BLaER1 treated with 17β-estradiol and CSF1 and Interleukin-3, amounts not matched to agents 10 nM and 100 nM (cell line): ENCODE results near the gene ANKRD13C.
A peak's percentile ranks its signal among the peaks of the same experiment; 100 is the strongest.
"Not testable (repeated sequence)": the region's sequence is repeated elsewhere in the genome, so short reads cannot be mapped to it uniquely, and the experiment has no call there.

ENCODE experiments used
- H3K27ac ChIP-seq, 11 experiments: shearing (Covaris generic); formaldehyde crosslinking; 2 replicates each; pipeline ENCODE4 v1.8.1; 2022
- H3K27me3 ChIP-seq, 11 experiments: shearing (Covaris generic); formaldehyde crosslinking; 2 replicates each; pipeline ENCODE4 v1.8.1; 2022
- H3K36me3 ChIP-seq, 11 experiments: shearing (Covaris generic); formaldehyde crosslinking; 2 replicates each; pipeline ENCODE4 v1.8.1; 2022
- H3K4me1 ChIP-seq, 10 experiments: shearing (Covaris generic); formaldehyde crosslinking; 2 replicates each; pipeline ENCODE4 v1.8.1; 2022
- H3K4me2 ChIP-seq, 11 experiments: shearing (Covaris generic); formaldehyde crosslinking; 2 replicates each; pipeline ENCODE4 v1.8.1; 2022
- H3K4me3 ChIP-seq, 10 experiments: shearing (Covaris generic); formaldehyde crosslinking; 2 replicates each; pipeline ENCODE4 v1.8.1; 2022
- H3K9ac ChIP-seq, 11 experiments: shearing (Covaris generic); formaldehyde crosslinking; 2 replicates each; pipeline ENCODE4 v1.8.1; 2022
- H3K9me3 ChIP-seq, 11 experiments: shearing (Covaris generic); formaldehyde crosslinking; replicated peaks in 1 of 11; 2 replicates each; pipeline ENCODE4 v1.8.1; 2022
- H4K20me1 ChIP-seq, 11 experiments: shearing (Covaris generic); formaldehyde crosslinking; 2 replicates each; pipeline ENCODE4 v1.8.1; 2022
- Cebpa-rat ChIP-seq, 11 experiments: shearing (Covaris generic); IDR thresholded peaks; 2 replicates each; pipeline ENCODE4 v1.8.1; 2022

ANKRD13C gene

GRCh38 chr1:70364439-70364838, 9.9 kb upstream of the ANKRD13C start:
- Histone ChIP-seq H3K9ac (no peak overlapping the region), H3K4me2 (no peak overlapping the region)

DNA sequence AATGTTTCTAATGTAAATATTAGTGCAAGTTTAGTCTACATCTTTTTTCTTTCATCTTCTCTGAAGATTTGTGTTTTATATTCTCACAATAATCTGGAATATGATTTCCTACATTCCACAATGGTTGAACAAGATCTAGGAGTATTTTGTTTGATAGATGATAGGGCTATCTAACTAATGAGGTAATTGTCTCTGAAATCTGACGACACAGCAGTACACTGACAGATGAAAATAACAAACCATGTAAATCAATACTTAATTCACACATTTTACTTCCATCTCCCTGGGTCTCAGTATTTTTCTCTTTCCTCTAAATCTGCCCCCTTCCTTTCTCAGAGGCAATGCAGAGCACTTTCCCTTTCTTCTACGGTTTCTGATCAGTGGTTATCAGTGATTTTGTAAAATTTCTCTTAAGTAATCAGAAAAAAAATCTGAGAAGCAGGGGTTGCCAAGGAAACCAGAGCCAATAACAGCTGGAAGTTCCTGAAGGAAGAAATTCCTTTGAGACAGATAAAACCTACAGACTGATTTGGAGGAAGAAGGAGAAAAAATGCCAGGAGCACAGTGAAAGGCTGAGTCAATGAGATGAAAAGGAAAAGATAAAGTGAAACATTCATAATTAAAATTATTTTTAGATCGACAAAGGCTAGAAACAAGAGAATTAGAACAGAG, 7.3 kb upstream of the ANKRD13C start:
- no peaks in the 10 kb centered on the region for H3K4me1 ChIP-seq
- H3K9me3 ChIP-seq = no peaks in the 10 kb centered on the region
- no peaks in the 10 kb centered on the region for H3K27me3 ChIP-seq
- H3K36me3 ChIP-seq = 0 out of 22 replicates have a peak, but pooled peaks cover 0 to 4% (median 0%) of the 10 kb centered on the region in 11 experiments
- no peak for TF ChIP-seq Cebpa-rat (IDR thresholded peaks at IDR 0.05)
- H3K4me3 ChIP-seq = no peak overlapping the region
- no peak overlapping the region for H3K27ac ChIP-seq
- no peak overlapping the region for H3K9ac ChIP-seq
- no peaks in the 10 kb centered on the region for H4K20me1 ChIP-seq
- no peak overlapping the region for H3K4me2 ChIP-seq

More at GRCh38 chr1:70364439-70364838, 9.9 kb upstream of the ANKRD13C start:
- H3K4me3 ChIP-seq = no peak overlapping the region
- H3K27ac ChIP-seq = no peak overlapping the region
- H3K27me3 ChIP-seq = no peaks in the 10 kb centered on the region
- no peaks in the 10 kb centered on the region for H3K9me3 ChIP-seq
- peaks cover 0 to 7% (median 0%) of the 10 kb centered on the region in 10 experiments; a peak in 1 of 20 replicates for H3K4me1 ChIP-seq
- H4K20me1 ChIP-seq = no peaks in the 10 kb centered on the region
- H3K36me3 ChIP-seq = peaks cover 0 to 7% (median 0%) of the 10 kb centered on the region in 11 experiments; a peak in 1 of 22 replicates
- no peak for TF ChIP-seq Cebpa-rat (IDR thresholded peaks at IDR 0.05)

- Histone ChIP-seq H3K36me3 (0 out of 22 replicates have a peak, but pooled peaks cover 0 to 4% (median 0%) of the 10 kb centered on the region in 11 experiments), H3K27me3 (no peaks in the 10 kb centered on the region), H3K9ac (no peak overlapping the region), H3K4me1 (peaks cover 1 to 14% (median 5%) of the 10 kb centered on the region in 10 experiments; a peak in 14 of 20 replicates), H3K4me2 (no peak overlapping the region), H3K9me3 (no peaks in the 10 kb centered on the region), H4K20me1 (no peaks in the 10 kb centered on the region), H3K27ac (no peak overlapping the region), H3K4me3 (no peak overlapping the region)
- no peak for TF ChIP-seq Cebpa-rat (IDR thresholded peaks at IDR 0.05)
Observed at GRCh38 chr1:70360321-70360720, 5.8 kb upstream of the ANKRD13C start.

DNA sequence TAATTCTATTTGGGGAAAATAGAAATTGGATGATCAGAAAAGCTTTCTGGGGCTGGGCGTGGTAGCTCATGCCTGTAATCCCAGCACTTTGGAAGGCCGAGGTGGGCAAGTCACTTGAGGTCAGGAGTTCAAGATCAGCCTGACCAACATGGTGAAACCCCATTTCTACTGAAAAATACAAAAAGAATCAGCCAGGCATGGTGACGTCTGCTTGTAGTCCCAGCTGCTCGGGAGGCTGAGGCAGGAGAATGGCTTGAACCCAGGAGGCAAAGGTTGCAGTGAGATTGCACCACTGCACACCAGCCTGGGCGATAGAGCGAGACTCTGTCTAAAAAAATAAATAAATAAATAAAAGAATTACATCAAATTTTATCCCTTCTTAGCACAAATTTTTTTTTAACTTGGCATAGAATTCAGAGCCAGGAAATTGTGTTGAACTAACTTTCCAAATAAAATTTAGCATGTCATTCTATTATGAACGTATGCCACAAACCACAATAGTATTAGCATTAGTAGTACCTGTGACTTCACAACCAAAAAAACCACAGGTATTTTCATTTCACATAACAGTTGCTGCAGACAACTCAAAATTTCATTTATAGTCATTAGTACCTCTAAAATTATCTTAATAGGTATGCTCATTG, 4.5 kb upstream of the ANKRD13C start:
- 0 out of 22 replicates have a peak, but pooled peaks cover 0 to 4% (median 0%) of the 10 kb centered on the region in 11 experiments for H3K36me3 ChIP-seq
- H3K27me3 ChIP-seq = no peaks in the 10 kb centered on the region
- H3K9ac ChIP-seq = no peak overlapping the region
- H3K9me3 ChIP-seq = no peaks in the 10 kb centered on the region
- no peak overlapping the region for H3K4me3 ChIP-seq
- H3K27ac ChIP-seq = no peak overlapping the region
- H3K4me1 ChIP-seq = peaks cover 6 to 19% (median 10%) of the 10 kb centered on the region in 10 experiments; a peak in 16 of 20 replicates
- TF ChIP-seq Cebpa-rat (IDR thresholded peaks at IDR 0.05) = no peak
- peaks cover 0 to 2% (median 0%) of the 10 kb centered on the region in 11 experiments; a peak in 6 of 22 replicates for H4K20me1 ChIP-seq
- H3K4me2 ChIP-seq = no peak overlapping the region

GRCh38 chr1:70355920-70356319, 1.4 kb upstream of the ANKRD13C start:
- no peak for TF ChIP-seq Cebpa-rat (IDR thresholded peaks at IDR 0.05)
- H3K9me3 ChIP-seq = no peaks in the 10 kb centered on the region
- H3K4me2 ChIP-seq = peak overlapping the region in 7 of 11 experiments; percentile 72 to 91 (median 84); a peak in 8 of 22 replicates
- peaks cover 6 to 10% (median 7%) of the 10 kb centered on the region in 11 experiments; a peak in 15 of 22 replicates for H3K36me3 ChIP-seq
- H3K4me1 ChIP-seq = peaks cover 15 to 36% (median 28%) of the 10 kb centered on the region in 10 experiments; a peak in 19 of 20 replicates
- H3K27ac ChIP-seq = no peak overlapping the region
- H3K4me3 ChIP-seq = no peak overlapping the region
- no peak overlapping the region for H3K9ac ChIP-seq
- H3K27me3 ChIP-seq = no peaks in the 10 kb centered on the region
- peaks cover 6 to 32% (median 23%) of the 10 kb centered on the region in 11 experiments; a peak in 16 of 22 replicates for H4K20me1 ChIP-seq

DNA sequence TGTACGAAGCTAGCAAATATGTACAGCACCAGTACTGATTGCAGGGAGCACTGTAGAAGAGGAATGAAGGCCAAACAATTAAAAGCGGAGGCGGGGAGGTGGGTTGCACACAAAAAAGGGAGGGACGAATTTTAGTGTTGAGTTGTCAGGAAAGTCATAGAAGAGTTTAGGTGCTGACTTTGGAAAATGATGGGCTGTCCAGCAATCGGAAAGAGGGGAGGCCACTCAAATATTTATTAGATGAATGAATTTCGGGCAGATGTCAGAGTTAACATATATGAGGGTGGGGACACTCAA, 537 bp upstream of the ANKRD13C start:
- no peak for TF ChIP-seq Cebpa-rat (IDR thresholded peaks at IDR 0.05)
- Histone ChIP-seq H3K27me3 (no peaks in the 10 kb centered on the region), H3K27ac (peak overlapping the region; percentile 85 to 98 (median 95); a peak in 21 of 22 replicates), H3K4me3 (peak overlapping the region; percentile 79 to 93 (median 86)), H3K36me3 (peaks cover 10 to 17% (median 11%) of the 10 kb centered on the region in 11 experiments; a peak in 15 of 22 replicates), H3K4me1 (peaks cover 15 to 36% (median 29%) of the 10 kb centered on the region in 10 experiments; a peak in 19 of 20 replicates), H3K4me2 (peak overlapping the region; percentile 72 to 91 (median 84)), H4K20me1 (peaks cover 12 to 41% (median 31%) of the 10 kb centered on the region in 11 experiments; a peak in 17 of 22 replicates), H3K9ac (peak overlapping the region; percentile 92 to 98 (median 96); a peak in 21 of 22 replicates), H3K9me3 (no peaks in the 10 kb centered on the region)

DNA sequence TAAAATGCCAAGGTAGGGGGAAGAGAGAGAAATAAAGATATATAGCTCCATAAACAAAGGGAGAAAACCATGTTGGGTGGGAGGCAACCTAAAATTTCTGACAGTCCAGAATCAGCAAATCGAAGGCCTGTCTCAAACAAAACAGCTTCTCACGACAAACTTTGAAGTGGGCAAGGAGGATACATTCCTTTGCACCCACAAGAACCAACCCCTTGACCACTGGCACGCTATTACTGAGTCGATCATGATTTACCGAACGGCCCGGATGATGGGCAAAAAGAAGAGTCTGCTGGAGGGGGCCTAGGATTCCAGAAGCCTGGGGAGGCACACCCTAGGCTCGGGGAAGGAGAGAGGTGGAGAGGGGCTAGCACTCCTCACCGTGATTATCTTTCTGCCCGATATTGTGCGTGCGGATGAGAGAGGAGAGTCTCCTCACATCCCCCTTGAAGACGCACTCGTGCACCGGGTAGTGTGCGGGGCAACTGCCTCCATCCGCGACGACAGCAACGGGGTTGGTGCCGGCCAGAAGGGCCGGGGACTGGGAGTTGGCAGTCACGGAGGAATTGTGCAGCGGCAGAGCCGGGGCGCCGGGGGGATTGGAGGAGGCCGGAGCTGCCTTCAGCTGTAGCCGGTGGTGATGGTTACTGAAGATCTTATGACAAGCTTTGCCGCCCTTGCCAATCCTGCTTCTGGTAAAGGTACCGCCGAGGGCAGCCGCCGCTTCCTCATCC, 756 bp downstream of the ANKRD13C start:
- H3K4me1 ChIP-seq = peaks cover 15 to 43% (median 29%) of the 10 kb centered on the region in 10 experiments; a peak in 19 of 20 replicates

GRCh38 chr1:70353044-70353443, 1.5 kb downstream of the ANKRD13C start:
- Histone ChIP-seq H3K27me3 (no peaks in the 10 kb centered on the region), H3K27ac (peak overlapping the region; percentile 85 to 98 (median 95); a peak in 18 of 22 replicates), H3K36me3 (peaks cover 10 to 28% (median 14%) of the 10 kb centered on the region in 11 experiments; a peak in 15 of 22 replicates), H3K4me2 (peak overlapping the region; percentile 78 to 93 (median 84)), H3K4me1 (peaks cover 15 to 43% (median 29%) of the 10 kb centered on the region in 10 experiments; a peak in 19 of 20 replicates), H3K9me3 (no peaks in the 10 kb centered on the region), H3K9ac (peak overlapping the region; percentile 92 to 98 (median 96)), H4K20me1 (peaks cover 20 to 61% (median 47%) of the 10 kb centered on the region in 11 experiments; a peak in 17 of 22 replicates), H3K4me3 (peak overlapping the region; percentile 79 to 93 (median 86))
- no peak for TF ChIP-seq Cebpa-rat (IDR thresholded peaks at IDR 0.05)

More for the DNA sequence above, 756 bp downstream of the ANKRD13C start:
- H3K27ac ChIP-seq = peak overlapping the region; percentile 85 to 98 (median 95)
- TF ChIP-seq Cebpa-rat (IDR thresholded peaks at IDR 0.05) = no peak
- peaks cover 10 to 23% (median 14%) of the 10 kb centered on the region in 11 experiments; a peak in 15 of 22 replicates for H3K36me3 ChIP-seq
- H3K27me3 ChIP-seq = no peaks in the 10 kb centered on the region
- H3K9ac ChIP-seq = peak overlapping the region; percentile 92 to 98 (median 96)
- H4K20me1 ChIP-seq = peaks cover 17 to 54% (median 40%) of the 10 kb centered on the region in 11 experiments; a peak in 17 of 22 replicates
- peak overlapping the region; percentile 78 to 93 (median 84) for H3K4me2 ChIP-seq
- H3K4me3 ChIP-seq = peak overlapping the region; percentile 79 to 93 (median 86)
- H3K9me3 ChIP-seq = no peaks in the 10 kb centered on the region

- not testable (repeated sequence) for H3K9ac ChIP-seq, H3K27me3 ChIP-seq, H3K27ac ChIP-seq, H3K9me3 ChIP-seq, H3K4me3 ChIP-seq
- H3K4me1 ChIP-seq = peaks cover 6 to 34% (median 17%) of the 10 kb centered on the region in 10 experiments; a peak in 17 of 20 replicates
- H4K20me1 ChIP-seq = peaks cover 21 to 91% (median 54%) of the 10 kb centered on the region in 11 experiments; a peak in 17 of 22 replicates
- peaks cover 14 to 51% (median 26%) of the 10 kb centered on the region in 11 experiments; a peak in 18 of 22 replicates for H3K36me3 ChIP-seq
- peak overlapping the region in 2 of 11 experiments; percentile 9 to 22; a peak in 3 of 22 replicates for H3K4me2 ChIP-seq
Observed at GRCh38 chr1:70349799-70350198, 4.7 kb downstream of the ANKRD13C start.
